HG03135 (cell line): ENCODE data around the gene MAPK4.

Experiments
- ATAC-seq: cut with Tn5 transposase; IDR thresholded peaks from one replicate; pipeline ENCODE4 v1.9.1; 2021; ENCODE audit warnings: mild to moderate bottlenecking, moderate library complexity; ENCODE audit not compliant: unreplicated experiment

Gene MAPK4

GRCh38 chr18:50651334-50651733, 91.4 kb downstream of the MAPK4 start:
- no peak for ATAC-seq

GRCh38 chr18:50653402-50654093, 93.7 kb downstream of the MAPK4 start:
- ATAC-seq = no peak

- ATAC-seq = no peak
Measured at GRCh38 chr18:50654211-50654610, 94.3 kb downstream of the MAPK4 start.

GRCh38 chr18:50654658-50655550, 95.0 kb downstream of the MAPK4 start:
- no peak for ATAC-seq

- no peak for ATAC-seq
Measured at GRCh38 chr18:50656396-50656795, 96.5 kb downstream of the MAPK4 start.

- no peak for ATAC-seq
Measured at GRCh38 chr18:50656841-50657470, 97.1 kb downstream of the MAPK4 start.

GRCh38 chr18:50658601-50659000, 98.7 kb downstream of the MAPK4 start:
- ATAC-seq = no peak

GRCh38 chr18:50659091-50660003, 99.5 kb downstream of the MAPK4 start:
- ATAC-seq = no peak

- ATAC-seq = no peak
Measured at GRCh38 chr18:50661013-50661412, 101.1 kb downstream of the MAPK4 start.

GRCh38 chr18:50662177-50662576, 102.3 kb downstream of the MAPK4 start:
- no peak for ATAC-seq

- ATAC-seq = no peak
Measured at GRCh38 chr18:50662775-50663383, 103.0 kb downstream of the MAPK4 start.

- no peak for ATAC-seq
Measured at GRCh38 chr18:50663626-50664441, 103.9 kb downstream of the MAPK4 start.

- ATAC-seq = no peak
Measured at GRCh38 chr18:50665015-50665414, 105.1 kb downstream of the MAPK4 start.

GRCh38 chr18:50665519-50665918, 105.6 kb downstream of the MAPK4 start:
- no peak for ATAC-seq

- no peak for ATAC-seq
Measured at GRCh38 chr18:50666536-50666935, 106.6 kb downstream of the MAPK4 start.

- ATAC-seq = no peak
Measured at GRCh38 chr18:50671376-50671775, 111.5 kb downstream of the MAPK4 start.

GRCh38 chr18:50674307-50674980, 114.6 kb downstream of the MAPK4 start:
- no peak for ATAC-seq

- ATAC-seq = no peak
Measured at GRCh38 chr18:50675043-50675442, 115.2 kb downstream of the MAPK4 start.

- no peak for ATAC-seq
Measured at GRCh38 chr18:50678651-50679050, 118.8 kb downstream of the MAPK4 start.
